ENCODE data around the gene NPL. TPM values are rescaled to one million over a fixed set of nuclear protein-coding genes. Genes with fewer than 3 reads are reported as not detected.
A peak's percentile ranks its signal among the peaks of the same experiment; 100 is the strongest.

The NPL gene
- total and polyA plus RNA-seq, 10 donors: 21.9 to 88.2 (median 65.0) TPM

GRCh38 chr1:182841368-182841988 lies 51.9 kb downstream of the NPL start:
- TF ChIP-seq POLR2A (IDR thresholded peaks at IDR 0.05) (no peak), POLR2AphosphoS5 (IDR thresholded peaks at IDR 0.05) (no peak), CTCF (IDR thresholded peaks at IDR 0.05 in 8 of 11, conservative IDR thresholded peaks at IDR 0.05 in 3 of 11) (no peak)
- Histone ChIP-seq H3K4me3 (peak overlapping the region in 4 of 8 donors; percentile 71 to 88 (median 81)), H3K4me1 (peaks cover 26 to 74% (median 56%) of the 10 kb centered on the region in 6 donors), H3K9me3 (no peaks in the 10 kb centered on the region), H3K36me3 (peaks cover 0 to 41% (median 30%) of the 10 kb centered on the region in 6 donors), H3K27me3 (replicated peaks in 1 of 7) (no peaks in the 10 kb centered on the region), H3K27ac (peak overlapping the region in 1 of 8 donors; percentile 97)
- intact Hi-C loops (cut with DNase I; ENCODE audit: low total_unique reads): no loop called here
- WGBS, 5 donors: 45 to 56% (median 53%) methylated on average over 10 of the region's 10 CpGs
- no peak for DNase-seq

GRCh38 chr1:182842265-182842664 lies 52.7 kb downstream of the NPL start:
- TF ChIP-seq POLR2A (IDR thresholded peaks at IDR 0.05) (no peak), CTCF (IDR thresholded peaks at IDR 0.05 in 8 of 11, conservative IDR thresholded peaks at IDR 0.05 in 3 of 11) (no peak), POLR2AphosphoS5 (IDR thresholded peaks at IDR 0.05) (no peak)
- H3K4me1 ChIP-seq: peaks cover 26 to 80% (median 57%) of the 10 kb centered on the region in 6 donors
- intact Hi-C loops (cut with DNase I; ENCODE audit: low total_unique reads): no loop called here
- DNase-seq: no peak
- no peak overlapping the region for H3K27ac ChIP-seq
- H3K27me3 ChIP-seq (replicated peaks in 1 of 7): no peaks in the 10 kb centered on the region
- H3K9me3 ChIP-seq: no peaks in the 10 kb centered on the region
- H3K4me3 ChIP-seq: peak overlapping the region in 1 of 8 donors; percentile 82
- 42 to 54% (median 52%) methylated on average over 4 of the region's 4 CpGs for WGBS, 5 donors
- peaks cover 0 to 49% (median 37%) of the 10 kb centered on the region in 6 donors for H3K36me3 ChIP-seq

- DNase-seq: no peak
- 85 to 96% (median 94%) methylated on average over 1 of the region's 1 CpG for WGBS, 5 donors
- intact Hi-C loops (cut with DNase I; ENCODE audit: low total_unique reads): no loop called here
- H3K27ac ChIP-seq: no peak overlapping the region
- H3K9me3 ChIP-seq: no peaks in the 10 kb centered on the region
- H3K27me3 ChIP-seq (replicated peaks in 1 of 7): no peaks in the 10 kb centered on the region
- H3K4me1 ChIP-seq: peaks cover 26 to 97% (median 59%) of the 10 kb centered on the region in 6 donors
- no peak overlapping the region for H3K4me3 ChIP-seq
- TF ChIP-seq POLR2A (IDR thresholded peaks at IDR 0.05): no peak
- TF ChIP-seq POLR2AphosphoS5 (IDR thresholded peaks at IDR 0.05): no peak
- no peak for TF ChIP-seq CTCF (IDR thresholded peaks at IDR 0.05 in 8 of 11, conservative IDR thresholded peaks at IDR 0.05 in 3 of 11)
- H3K36me3 ChIP-seq: peaks cover 0 to 80% (median 61%) of the 10 kb centered on the region in 6 donors
These were observed 55.8 kb downstream of the NPL start for GRCh38 chr1:182845379-182845778.

GRCh38 chr1:182845894-182846293 lies 56.3 kb downstream of the NPL start:
- Histone ChIP-seq H3K4me3 (no peak overlapping the region), H3K27ac (no peak overlapping the region), H3K9me3 (no peaks in the 10 kb centered on the region), H3K4me1 (peaks cover 24 to 96% (median 55%) of the 10 kb centered on the region in 6 donors), H3K36me3 (peaks cover 0 to 85% (median 65%) of the 10 kb centered on the region in 6 donors), H3K27me3 (replicated peaks in 1 of 7) (no peaks in the 10 kb centered on the region)
- intact Hi-C loops (cut with DNase I; ENCODE audit: low total_unique reads): no loop called here
- DNase-seq: no peak
- TF ChIP-seq CTCF (IDR thresholded peaks at IDR 0.05 in 8 of 11, conservative IDR thresholded peaks at IDR 0.05 in 3 of 11): no peak
- 83 to 90% (median 86%) methylated on average over 5 of the region's 5 CpGs for WGBS, 5 donors

Data from spleen (tissue), 11 donors.